DMS153 treated with DMSO at 0.1 percent for 48 hours (cell line): ENCODE data around the gene PCID2.

Source experiments
- DNase-seq: peaks from one replicate; lab custom pipeline; 2025; ENCODE audit not compliant: unreplicated experiment; lab: John Stamatoyannopoulos, UW

Gene PCID2

GRCh38 chr13:113129480-113129879, 79.0 kb downstream of the PCID2 start:
- no peak for DNase-seq
